Lower lobe of right lung (tissue), 2 donors: ENCODE data around the gene CPLX3. TPM values are rescaled to one million over a fixed set of nuclear protein-coding genes. Genes with fewer than 3 reads are reported as not detected.

Source experiments
- ATAC-seq, 2 donors: fragments of 200-7000 bp; cut with Tn5 transposase; one replicate each; pipeline ENCODE4 v1.9.1; 2020 to 2022; ENCODE audit warnings: mild to moderate bottlenecking in 2 of 2, moderate library complexity in 2 of 2
- DNase-seq: peaks from one replicate; pipeline ENCODE4 v3.0.0-alpha.2; 2020
- H3K27ac ChIP-seq: fragments of 200-600 bp; one replicate; pipeline ENCODE4 v1.8.0; 2022
- H3K27me3 ChIP-seq: fragments of 200-600 bp; one replicate; pipeline ENCODE4 v1.8.0; 2022; ENCODE audit warnings: low read depth
- H3K36me3 ChIP-seq: fragments of 200-600 bp; one replicate; pipeline ENCODE4 v1.8.0; 2022; ENCODE audit warnings: mild to moderate bottlenecking
- H3K4me1 ChIP-seq: fragments of 200-600 bp; one replicate; pipeline ENCODE4 v1.8.0; 2022
- H3K4me3 ChIP-seq: fragments of 200-600 bp; one replicate; pipeline ENCODE4 v1.8.0; 2022; ENCODE audit warnings: mild to moderate bottlenecking
- H3K9me3 ChIP-seq: fragments of 200-600 bp; one replicate; pipeline ENCODE4 v1.8.0; 2022
- CTCF ChIP-seq: fragments of 200-600 bp; IDR thresholded peaks from one replicate; pipeline ENCODE4 v1.8.0; 2022; ENCODE audit warnings: antibody characterized with exemption, mild to moderate bottlenecking
- intact Hi-C: fragments of 100-400 bp; cut with DNase I; formaldehyde crosslinking; loops from one replicate; pipeline ENCODE4 v1.11.0; 2022
- long read RNA-seq: library from polyadenylated mRNA; unstranded; transcript quantifications from one replicate; pipeline ENCODE4 v2.0.0, GENCODE V29; 2021
- total RNA-seq: library from RNA; stranded (reverse); fragmentation: NEBNext Ultra II Directional; extraction: Animal tissue kit (Norgen Biotek cat#: 25700); gene quantifications from one replicate; pipeline ENCODE4 v1.2.1, GENCODE V29; 2021
- donor health status: DM: no; HTN: yes; CAD: no; lungs with severe emphysema.

The CPLX3 gene, protein sequence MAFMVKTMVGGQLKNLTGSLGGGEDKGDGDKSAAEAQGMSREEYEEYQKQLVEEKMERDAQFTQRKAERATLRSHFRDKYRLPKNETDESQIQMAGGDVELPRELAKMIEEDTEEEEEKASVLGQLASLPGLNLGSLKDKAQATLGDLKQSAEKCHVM
- total RNA-seq, result not detected
- long read RNA-seq, result 0 reads

DNA sequence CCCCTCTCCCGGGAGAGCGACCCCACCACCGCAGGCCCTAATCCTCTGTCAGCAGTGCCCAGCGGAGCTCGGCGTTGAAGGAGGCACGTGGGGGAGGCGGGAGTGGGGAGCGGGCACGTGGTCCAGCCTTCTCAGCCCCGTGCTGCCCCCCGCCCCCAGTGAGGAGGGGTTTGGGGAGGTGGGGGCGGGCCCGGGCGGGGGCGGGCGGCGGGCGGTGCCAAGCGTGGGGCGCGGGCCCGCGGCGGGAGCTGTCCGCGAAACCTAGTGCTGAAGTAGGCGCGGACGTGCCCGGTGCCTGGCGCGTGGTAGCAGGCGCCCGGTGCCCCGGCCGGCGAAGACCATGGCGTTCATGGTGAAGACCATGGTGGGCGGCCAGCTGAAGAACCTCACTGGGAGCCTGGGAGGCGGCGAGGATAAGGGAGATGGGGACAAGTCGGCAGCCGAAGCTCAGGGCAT, at the start of gene CPLX3:
Gene CPLX3, plus strand, starts transcription at position 264 of the 456 bp plus-strand sequence. Its CDS starts 77 bp downstream, at position 341.
- no peak for TF ChIP-seq CTCF
- H3K27me3 ChIP-seq, result peaks cover 34% of the 10 kb centered on the region
- DNase-seq (no peak), ATAC-seq (peak; percentile 57 to 64)
- no peak within 1 kb of the TSS for H3K27ac ChIP-seq
- no peaks in the 10 kb centered on the region for H3K36me3 ChIP-seq
- H3K4me1 ChIP-seq, result no peaks in the 10 kb centered on the region
- intact Hi-C loops, result no loop called here
- H3K4me3 ChIP-seq, result no peak within 1 kb of the TSS
- no peaks in the 10 kb centered on the region for H3K9me3 ChIP-seq

DNA sequence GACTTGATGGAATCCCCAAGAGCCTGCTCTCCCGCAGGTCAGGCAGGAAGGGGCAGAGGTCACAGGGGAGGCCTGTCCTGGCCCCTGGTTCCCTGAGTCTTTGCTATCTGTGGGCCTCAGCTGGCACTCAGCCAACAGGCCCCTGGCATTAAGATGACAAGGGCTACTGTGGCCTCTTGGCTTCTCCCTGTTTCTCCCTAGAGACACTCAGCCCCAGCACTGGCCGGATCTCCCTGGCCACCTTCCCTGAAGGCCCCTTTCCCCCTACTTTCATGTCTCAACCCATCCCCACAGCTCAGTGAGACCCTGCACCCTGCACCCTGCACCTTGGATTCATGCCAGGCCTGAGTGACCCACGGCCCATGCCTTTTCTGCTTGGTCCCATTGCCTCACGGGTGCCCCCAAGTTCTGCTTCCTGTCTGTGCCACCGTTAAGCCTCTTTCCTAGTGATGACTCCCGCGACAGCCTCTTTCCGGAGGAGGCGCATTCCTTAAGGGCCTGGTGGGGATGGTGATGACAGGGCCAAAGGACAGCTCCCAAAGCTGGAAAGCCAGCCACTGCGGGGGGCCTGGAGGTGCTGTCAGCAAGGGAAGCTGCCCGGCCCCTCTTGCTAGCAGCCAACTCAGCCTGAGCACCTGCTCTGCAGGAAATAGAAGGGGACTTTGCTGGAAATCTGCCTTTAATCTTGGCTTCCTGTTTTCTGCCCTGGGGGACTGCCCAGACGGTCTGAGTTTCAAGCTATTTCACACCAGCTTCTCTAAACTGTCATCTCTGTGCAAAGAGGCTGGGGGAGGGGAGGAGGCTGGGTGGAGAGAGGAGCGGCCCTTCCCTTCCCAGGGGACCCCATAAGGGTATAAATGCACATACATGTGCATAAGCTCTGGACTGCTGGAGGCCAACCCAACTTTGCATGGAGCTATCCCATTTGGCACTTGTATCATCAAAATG, 49.3 kb upstream of the CPLX3 start:
- peak overlapping the region; percentile 76 for H3K27ac ChIP-seq
- H3K9me3 ChIP-seq, result no peaks in the 10 kb centered on the region
- H3K27me3 ChIP-seq, result no peaks in the 10 kb centered on the region
- no peak for TF ChIP-seq CTCF
- no peak overlapping the region for H3K4me3 ChIP-seq
- H3K36me3 ChIP-seq, result no peaks in the 10 kb centered on the region
- DNase-seq, result no peak
- ATAC-seq, result peak; percentile 40 to 43
- peaks cover 53% of the 10 kb centered on the region for H3K4me1 ChIP-seq
- intact Hi-C loops, result no loop called here

DNA sequence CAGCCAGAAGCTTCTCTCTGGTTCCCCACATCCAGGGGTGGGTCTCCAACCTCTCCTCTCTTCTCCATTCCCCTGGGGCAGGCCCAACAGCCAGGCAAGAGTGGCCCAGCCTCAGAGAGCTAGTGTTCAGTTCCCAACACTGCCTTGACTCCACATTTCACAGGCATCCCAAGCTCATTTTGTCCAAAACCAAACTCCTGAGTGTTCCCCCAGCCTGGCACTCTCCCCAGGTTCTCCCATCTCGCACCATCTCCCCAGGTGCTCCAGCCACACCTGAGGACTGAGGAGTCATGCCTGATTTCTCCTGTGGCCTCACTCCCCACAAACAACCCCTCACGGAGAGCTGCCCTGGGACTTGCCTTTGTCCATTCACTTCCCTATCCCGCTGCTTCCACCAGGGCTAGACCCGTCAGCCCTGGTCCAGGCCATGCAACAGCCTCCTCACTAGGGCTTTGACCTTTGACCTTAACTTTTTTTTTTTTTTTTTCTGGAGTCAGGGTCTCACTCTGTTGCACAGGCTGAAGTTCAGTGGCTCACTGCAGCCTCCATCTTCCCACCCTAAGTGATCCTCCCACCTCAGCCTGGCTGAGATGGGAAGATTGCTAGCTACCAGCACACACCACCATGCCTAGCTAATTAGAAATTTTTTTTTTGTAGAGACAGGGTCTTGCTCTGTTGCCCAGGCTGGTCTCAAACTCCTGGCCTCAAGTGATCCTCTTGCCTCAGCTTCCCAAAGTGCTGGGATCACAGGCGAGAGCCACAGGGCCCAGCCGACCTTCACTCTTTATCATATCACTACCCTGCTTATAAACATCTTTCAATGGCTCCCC, 48.4 kb upstream of the CPLX3 start:
- peak overlapping the region; percentile 76 for H3K27ac ChIP-seq
- no peak for TF ChIP-seq CTCF
- ATAC-seq (no peak), DNase-seq (no peak)
- peaks cover 57% of the 10 kb centered on the region for H3K4me1 ChIP-seq
- no peaks in the 10 kb centered on the region for H3K27me3 ChIP-seq
- H3K9me3 ChIP-seq, result no peaks in the 10 kb centered on the region
- intact Hi-C loops, result no loop called here
- no peak overlapping the region for H3K4me3 ChIP-seq
- no peaks in the 10 kb centered on the region for H3K36me3 ChIP-seq

- intact Hi-C loops, result no loop called here
- peaks cover 63% of the 10 kb centered on the region for H3K4me1 ChIP-seq
- DNase-seq, result no peak
- no peaks in the 10 kb centered on the region for H3K27me3 ChIP-seq
- no peaks in the 10 kb centered on the region for H3K9me3 ChIP-seq
- no peak overlapping the region for H3K4me3 ChIP-seq
- TF ChIP-seq CTCF, result no peak
- H3K27ac ChIP-seq, result peak overlapping the region; percentile 76
- no peak for ATAC-seq
- H3K36me3 ChIP-seq, result no peaks in the 10 kb centered on the region
These were observed 47.8 kb upstream of the CPLX3 start for GRCh38 chr15:74778599-74778970.

- no peaks in the 10 kb centered on the region for H3K9me3 ChIP-seq
- H3K27ac ChIP-seq, result no peak overlapping the region
- no peaks in the 10 kb centered on the region for H3K36me3 ChIP-seq
- DNase-seq (no peak), ATAC-seq (no peak)
- no peaks in the 10 kb centered on the region for H3K27me3 ChIP-seq
- H3K4me1 ChIP-seq, result peaks cover 69% of the 10 kb centered on the region
- intact Hi-C loops, result no loop called here
- no peak for TF ChIP-seq CTCF
- H3K4me3 ChIP-seq, result no peak overlapping the region
These were observed 47.2 kb upstream of the CPLX3 start for GRCh38 chr15:74779162-74779648.
